GM13977 (cell line): ENCODE measurements around the gene NR4A3.
A peak's percentile ranks its signal among the peaks of the same experiment; 100 is the strongest.
"Not testable (repeated sequence)": the region's sequence is repeated elsewhere in the genome, so short reads cannot be mapped to it uniquely, and the experiment has no call there.

Source experiments
- DNase-seq: peaks from one replicate; pipeline ENCODE4 v3.0.0; 2012; ENCODE audit warnings: low spot score
- in situ Hi-C: fragments of 300-500 bp; cut with MboI; formaldehyde crosslinking; loops from one replicate; pipeline ENCODE4 v1.12.0; 2022; ENCODE audit warnings: low sequenced_read_pairs, low pct_unique_long_range_greater_than_20kb, mixed read lengths, inconsistent platforms; ENCODE audit not compliant: unreplicated experiment
- TF ChIP-seq, protein P1 (sequence below): IDR thresholded peaks from 2 replicates; pipeline ENCODE4 v1.5.1; 2012; ENCODE audit warnings: mild to moderate bottlenecking, control low read depth; ENCODE audit not compliant: insufficient read depth; ENCODE audit errors: extremely low read depth, missing control alignments

Gene NR4A3

DNA sequence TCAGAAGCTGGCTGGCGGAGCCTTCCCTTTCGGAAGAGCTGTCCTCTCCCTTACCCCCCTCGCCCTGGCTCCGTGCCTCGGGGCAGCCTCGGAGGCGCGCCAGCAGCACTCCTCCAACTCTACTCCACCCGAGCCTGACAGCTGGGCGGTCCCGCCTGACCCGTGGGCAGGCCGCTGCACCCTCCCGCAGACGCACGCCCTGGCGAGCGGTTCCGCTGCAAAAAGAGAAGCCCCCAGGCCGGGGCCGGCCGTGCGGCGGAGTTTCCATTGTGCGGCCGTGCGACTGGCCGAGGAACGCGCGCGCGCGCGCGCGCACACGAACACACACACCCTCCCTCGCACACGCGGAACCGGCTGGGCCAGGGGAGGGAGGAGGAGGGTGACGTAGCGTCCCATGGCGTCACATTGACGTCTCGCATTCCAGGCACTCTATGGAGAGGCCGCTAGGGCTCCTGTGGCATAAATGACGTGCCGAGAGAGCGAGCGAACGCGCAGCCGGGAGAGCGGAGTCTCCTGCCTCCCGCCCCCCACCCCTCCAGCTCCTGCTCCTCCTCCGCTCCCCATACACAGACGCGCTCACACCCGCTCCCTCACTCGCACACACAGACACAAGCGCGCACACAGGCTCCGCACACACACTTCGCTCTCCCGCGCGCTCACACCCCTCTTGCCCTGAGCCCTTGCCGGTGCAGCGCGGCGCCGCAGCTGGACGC, at the start of gene NR4A3:
NR4A3 (plus strand) TSS at position 490 of the 713 bp plus-strand sequence. CDS start 6,158 bp downstream, outside the sequence.
- in situ Hi-C loops = loop anchor here (25.0 kb wide), 2 partner anchors 491 to 634 kb away; no protein-coding TSS in a partner anchor
- TF ChIP-seq, protein P1, sequence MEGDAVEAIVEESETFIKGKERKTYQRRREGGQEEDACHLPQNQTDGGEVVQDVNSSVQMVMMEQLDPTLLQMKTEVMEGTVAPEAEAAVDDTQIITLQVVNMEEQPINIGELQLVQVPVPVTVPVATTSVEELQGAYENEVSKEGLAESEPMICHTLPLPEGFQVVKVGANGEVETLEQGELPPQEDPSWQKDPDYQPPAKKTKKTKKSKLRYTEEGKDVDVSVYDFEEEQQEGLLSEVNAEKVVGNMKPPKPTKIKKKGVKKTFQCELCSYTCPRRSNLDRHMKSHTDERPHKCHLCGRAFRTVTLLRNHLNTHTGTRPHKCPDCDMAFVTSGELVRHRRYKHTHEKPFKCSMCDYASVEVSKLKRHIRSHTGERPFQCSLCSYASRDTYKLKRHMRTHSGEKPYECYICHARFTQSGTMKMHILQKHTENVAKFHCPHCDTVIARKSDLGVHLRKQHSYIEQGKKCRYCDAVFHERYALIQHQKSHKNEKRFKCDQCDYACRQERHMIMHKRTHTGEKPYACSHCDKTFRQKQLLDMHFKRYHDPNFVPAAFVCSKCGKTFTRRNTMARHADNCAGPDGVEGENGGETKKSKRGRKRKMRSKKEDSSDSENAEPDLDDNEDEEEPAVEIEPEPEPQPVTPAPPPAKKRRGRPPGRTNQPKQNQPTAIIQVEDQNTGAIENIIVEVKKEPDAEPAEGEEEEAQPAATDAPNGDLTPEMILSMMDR = no peak
- DNase-seq = peak; percentile 82

DNA sequence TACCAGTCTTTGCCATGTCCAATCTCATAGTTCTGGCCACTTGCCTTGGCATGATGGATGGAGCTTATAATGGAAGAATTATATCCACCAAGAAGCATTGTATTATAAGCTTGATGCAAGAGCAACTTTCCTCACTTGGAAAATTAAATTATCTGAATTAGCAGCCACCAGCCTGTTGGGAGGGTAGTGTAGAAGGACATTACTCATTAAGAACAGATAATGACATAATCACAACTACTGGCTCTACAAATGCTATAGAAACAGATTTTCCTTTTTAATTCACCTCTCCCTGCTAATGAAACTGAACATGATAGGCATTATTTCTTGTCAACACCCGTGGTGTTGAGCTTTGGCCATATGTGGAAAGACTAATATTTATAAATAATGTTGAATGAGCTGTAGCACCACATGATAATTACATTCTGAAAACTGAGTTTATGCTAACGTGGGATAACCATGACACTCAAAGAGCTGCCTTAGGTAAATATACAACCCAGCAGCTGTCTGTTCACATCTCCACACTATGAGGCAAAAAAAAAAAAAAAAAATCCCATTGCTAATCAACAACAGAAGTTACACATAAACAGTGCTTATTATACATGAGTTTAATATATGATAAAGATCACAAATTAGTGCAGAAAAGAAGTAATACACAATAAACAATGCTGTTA, 48.1 kb upstream of the NR4A3 start:
- DNase-seq = no peak
- TF ChIP-seq, protein P1 = no peak
- in situ Hi-C loops = no loop called here

DNA sequence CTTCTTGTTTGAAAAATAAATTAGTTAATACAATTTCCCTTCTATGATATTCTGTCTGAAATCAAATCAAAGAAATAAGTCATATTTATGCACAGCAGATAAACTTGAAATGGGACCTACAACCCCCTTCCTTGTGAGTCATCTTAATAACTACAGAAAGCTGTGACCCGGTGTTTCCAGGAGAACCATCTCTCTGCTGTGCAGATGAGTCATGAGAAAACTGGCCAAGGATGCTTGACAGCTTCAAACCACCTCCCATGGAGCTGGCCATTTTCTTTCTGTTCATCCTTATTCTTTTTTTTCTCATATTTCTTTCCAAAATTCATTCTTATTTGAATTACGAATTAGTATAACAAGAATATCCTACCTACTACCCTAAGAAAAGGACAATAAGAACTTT, 43.4 kb upstream of the NR4A3 start:
- in situ Hi-C loops = no loop called here
- no peak for DNase-seq
- TF ChIP-seq, protein P1 = no peak

DNA sequence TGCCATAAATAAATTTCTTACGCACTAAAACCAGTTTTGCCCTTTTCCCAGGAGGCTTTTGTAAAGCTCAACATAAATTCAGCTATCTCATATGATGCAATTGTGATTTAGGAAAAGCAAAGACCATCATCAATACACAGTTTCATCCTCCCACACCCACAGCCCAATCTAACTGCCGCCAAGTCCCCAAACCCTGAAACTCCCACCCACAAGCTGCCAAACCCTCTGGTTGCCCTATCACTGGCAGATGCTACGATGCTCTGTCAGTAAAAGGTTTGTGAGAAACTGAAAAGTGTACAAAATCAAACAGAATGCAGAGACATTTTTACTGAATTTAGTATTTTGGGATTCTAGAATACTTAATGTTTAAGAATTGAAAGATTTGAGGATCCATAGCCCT, 42.8 kb upstream of the NR4A3 start:
- TF ChIP-seq, protein P1 = no peak
- in situ Hi-C loops = no loop called here
- DNase-seq = no peak

DNA sequence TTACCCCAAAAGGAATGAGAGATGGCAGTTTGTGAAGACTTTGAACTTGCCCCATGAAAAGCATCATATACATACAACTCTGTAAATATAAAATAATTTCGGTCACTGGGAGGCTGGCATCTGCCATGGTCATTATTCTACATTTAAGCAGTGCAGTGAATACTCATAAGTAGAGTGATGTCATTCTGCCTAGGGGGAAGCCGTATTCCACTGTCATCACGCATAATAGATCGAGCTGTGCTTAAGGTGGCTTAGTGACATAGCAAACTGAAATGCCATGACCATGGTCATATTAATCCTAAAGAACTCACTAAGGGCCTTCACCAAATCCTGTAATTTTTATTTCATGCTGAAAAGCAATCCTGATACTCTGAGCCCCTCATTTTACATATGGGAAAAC, 42.4 kb upstream of the NR4A3 start:
- no peak for DNase-seq
- TF ChIP-seq, protein P1 = no peak
- in situ Hi-C loops = no loop called here

DNA sequence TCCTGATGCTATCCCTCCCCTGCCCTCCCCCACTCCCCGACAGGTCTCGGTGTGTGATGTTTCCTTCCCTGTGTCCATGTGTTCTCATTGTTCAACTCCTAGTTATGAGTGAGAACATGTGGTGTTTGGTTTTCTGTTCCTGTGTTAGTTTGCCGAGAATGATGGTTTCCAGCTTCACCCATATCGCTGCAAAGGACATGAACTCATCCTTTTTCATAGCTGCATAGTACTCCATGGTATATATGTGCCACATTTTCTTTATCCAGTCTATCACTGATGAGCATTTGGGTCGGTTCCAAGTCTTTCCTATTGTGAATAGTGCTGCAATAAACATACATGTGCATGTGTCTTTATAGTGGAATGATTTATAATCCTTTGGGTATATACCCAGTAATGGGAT, 39.3 kb upstream of the NR4A3 start:
- DNase-seq, in situ Hi-C loops: not testable (repeated sequence)

DNA sequence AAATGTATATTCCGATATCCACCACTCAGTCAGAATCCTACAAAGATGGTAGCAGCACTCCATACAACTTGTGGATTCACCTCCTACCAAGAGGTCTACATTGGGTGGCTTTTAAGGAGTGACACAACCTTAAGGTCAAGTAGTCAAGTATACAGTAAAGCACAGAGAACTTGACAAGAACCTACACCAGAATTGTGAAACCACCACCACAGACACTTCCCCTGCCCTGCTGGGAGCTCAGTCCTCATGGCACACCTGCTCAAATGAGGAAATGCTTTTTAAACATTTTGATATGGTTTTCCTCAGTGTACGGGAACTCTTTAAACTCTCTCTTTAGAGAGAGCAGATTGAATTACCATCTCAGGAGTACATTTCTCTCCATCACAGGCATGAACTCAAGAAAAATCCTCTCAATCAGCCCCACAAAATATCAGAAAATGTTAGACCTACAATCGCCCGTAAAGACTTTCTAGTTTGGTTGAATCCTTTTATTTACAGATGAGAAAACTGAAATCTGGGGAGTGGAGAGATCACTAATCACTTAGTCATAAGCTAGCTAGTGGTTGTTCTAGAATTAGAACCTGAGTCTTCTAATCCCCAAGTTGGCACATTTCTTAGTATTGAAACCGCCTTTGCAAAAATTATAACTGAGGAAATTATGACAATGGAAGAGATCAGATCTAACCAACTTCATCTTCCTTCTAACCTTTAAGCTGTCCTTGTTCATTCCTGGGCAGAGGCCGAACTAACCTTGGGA, 38.5 kb upstream of the NR4A3 start:
- TF ChIP-seq, protein P1 = no peak
- no peak for DNase-seq
- in situ Hi-C loops = no loop called here
